ENCODE data around the gene MAP3K5. TPM values are rescaled to one million over a fixed set of nuclear protein-coding genes. Genes with fewer than 3 reads are reported as not detected.
"Not testable (repeated sequence)": the region's sequence is repeated elsewhere in the genome, so short reads cannot be mapped to it uniquely, and the experiment has no call there.

MAP3K5 gene
- polyA plus RNA-seq, 1 experiment, result 2.5 TPM

DNA sequence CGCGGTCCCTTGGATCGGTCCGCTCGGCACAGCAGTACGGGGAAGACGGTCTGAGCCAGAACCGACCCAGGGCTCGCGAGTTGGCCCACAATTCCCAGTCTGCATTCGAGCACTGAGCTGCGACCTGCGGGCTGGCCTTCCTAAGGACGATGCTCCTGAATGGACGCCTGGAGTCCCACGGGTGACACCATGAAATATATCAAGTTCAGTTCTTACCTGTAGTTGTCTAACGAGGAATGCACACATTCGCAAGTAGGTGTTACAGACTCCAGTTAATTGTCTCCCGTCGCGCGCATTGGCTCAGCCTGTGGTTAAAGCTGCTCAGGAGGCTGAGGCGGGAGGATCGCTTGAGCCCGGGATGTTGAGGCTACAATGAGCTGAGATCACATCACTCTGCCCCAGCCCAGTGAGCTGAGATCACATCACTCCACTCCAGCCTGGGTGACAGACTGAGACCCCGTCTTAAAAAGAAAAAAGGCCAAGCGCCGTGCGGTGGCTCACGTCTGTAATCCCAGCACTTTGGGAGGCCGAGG, 30.9 kb upstream of the MAP3K5 start:
- Histone ChIP-seq H3K27me3 (ENCODE audit: control insufficient read depth, insufficient read depth, low read length) (no peaks in the 10 kb centered on the region), H3K4me3 (ENCODE audit: low read depth, low read length) (peak overlapping the region; percentile 48), H3K36me3 (ENCODE audit: control insufficient read depth, insufficient read depth, low read length) (no peaks in the 10 kb centered on the region; the same call in 1 of the 2 replicates)
- ChIA-PET CTCF (interaction anchor here (0.6 to 2.2 kb wide), 6 partner anchors 12 to 214 kb away, joined by 3 to 6 read pairs (median 4); partner anchors contain the start of gene MAP3K5), POLR2A (no interaction called here)
- TF ChIP-seq CTCF (IDR thresholded peaks at IDR 0.05; ENCODE audit: insufficient read depth, low read depth, low read length), result no peak
- no peak for DNase-seq (ENCODE audit: low read depth)

GRCh38 chr6:136822376-136823127, 30.3 kb upstream of the MAP3K5 start, which contains the start of gene PEX7:
Gene PEX7 (plus strand): TSS chr6:136822592. CDS start chr6:136822666, 74 bp downstream.
- ChIA-PET POLR2A (no interaction called here), CTCF (interaction anchor here (0.7 to 2.2 kb wide), 7 partner anchors 11 to 205 kb away, joined by 3 to 6 read pairs (median 3); partner anchors contain the start of gene MAP3K5)
- DNase-seq (ENCODE audit: low read depth), result peak; percentile 48
- no peaks in the 10 kb centered on the region for H3K27me3 ChIP-seq (ENCODE audit: control insufficient read depth, insufficient read depth, low read length)
- H3K4me3 ChIP-seq (ENCODE audit: low read depth, low read length), result peak within 1 kb of the TSS; percentile 48
- H3K36me3 ChIP-seq (ENCODE audit: control insufficient read depth, insufficient read depth, low read length), result no peaks in the 10 kb centered on the region; the same call in 1 of the 2 replicates
- TF ChIP-seq CTCF (IDR thresholded peaks at IDR 0.05; ENCODE audit: insufficient read depth, low read depth, low read length), result peak; percentile 77

DNA sequence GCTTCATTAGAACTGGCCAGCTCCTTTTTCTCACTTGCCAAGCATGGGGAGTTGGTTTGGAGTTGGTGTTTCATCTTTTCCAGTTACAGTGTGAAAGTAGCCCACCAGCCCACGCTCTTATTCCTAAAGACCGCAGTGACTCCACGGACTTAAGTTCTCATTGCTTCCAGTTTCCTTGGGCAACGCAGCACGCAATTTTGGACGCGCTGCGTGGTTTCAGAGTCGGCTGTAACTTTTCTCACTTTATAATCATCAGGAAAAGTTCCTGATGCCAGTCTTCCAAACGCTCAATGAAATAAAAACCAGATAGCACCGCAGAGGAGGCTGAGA, 29.7 kb upstream of the MAP3K5 start:
- POLR2A ChIA-PET, result no interaction called here
- no peak for TF ChIP-seq CTCF (IDR thresholded peaks at IDR 0.05; ENCODE audit: insufficient read depth, low read depth, low read length)
- peak; percentile 4 for DNase-seq (ENCODE audit: low read depth)

GRCh38 chr6:136820561-136820960, 28.3 kb upstream of the MAP3K5 start:
- ChIA-PET POLR2A (no interaction called here), CTCF (no interaction called here)
- no peak overlapping the region for H3K4me3 ChIP-seq (ENCODE audit: low read depth, low read length)
- DNase-seq (ENCODE audit: low read depth), result no peak
- H3K27me3 ChIP-seq (ENCODE audit: control insufficient read depth, insufficient read depth, low read length), result no peaks in the 10 kb centered on the region; the same call in 1 of the 2 replicates
- no peak for TF ChIP-seq CTCF (IDR thresholded peaks at IDR 0.05; ENCODE audit: insufficient read depth, low read depth, low read length)
- no peaks in the 10 kb centered on the region; the same call in 1 of the 2 replicates for H3K36me3 ChIP-seq (ENCODE audit: control insufficient read depth, insufficient read depth, low read length)

More for the DNA sequence above, 29.7 kb upstream of the MAP3K5 start:
- CTCF ChIA-PET, result interaction anchor here (0.7 to 2.2 kb wide), 5 partner anchors 11 to 204 kb away, joined by 3 to 6 read pairs (median 3); no protein-coding TSS in a partner anchor
- Histone ChIP-seq H3K27me3 (ENCODE audit: control insufficient read depth, insufficient read depth, low read length) (no peaks in the 10 kb centered on the region), H3K36me3 (ENCODE audit: control insufficient read depth, insufficient read depth, low read length) (no peaks in the 10 kb centered on the region; the same call in 1 of the 2 replicates), H3K4me3 (ENCODE audit: low read depth, low read length) (peak overlapping the region; percentile 48)

DNA sequence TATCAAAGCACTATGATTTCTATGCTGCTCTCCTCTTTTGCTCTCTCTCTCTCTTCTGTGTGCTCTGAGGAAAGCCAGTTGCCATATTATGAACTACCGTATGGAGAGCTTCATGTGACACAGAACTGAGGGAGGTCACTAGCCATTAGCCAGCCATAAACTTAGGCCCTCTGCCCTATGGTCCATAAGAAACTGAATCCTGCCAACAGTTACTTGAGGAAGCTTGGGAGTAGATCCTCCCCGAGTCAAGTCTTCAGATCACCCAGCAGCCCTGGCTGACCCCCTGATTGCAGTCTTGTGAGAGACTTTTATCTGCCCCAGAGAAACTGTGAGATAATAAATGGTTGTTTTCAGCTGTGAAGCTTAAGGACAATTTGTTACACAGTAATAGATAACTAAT, 24.4 kb upstream of the MAP3K5 start:
- ChIA-PET POLR2A (no interaction called here), CTCF (no interaction called here)
- no peak for DNase-seq (ENCODE audit: low read depth)
- no peak for TF ChIP-seq CTCF (IDR thresholded peaks at IDR 0.05; ENCODE audit: insufficient read depth, low read depth, low read length)
- Histone ChIP-seq H3K4me3 (ENCODE audit: low read depth, low read length) (no peak overlapping the region), H3K36me3 (ENCODE audit: control insufficient read depth, insufficient read depth, low read length) (no peaks in the 10 kb centered on the region), H3K27me3 (ENCODE audit: control insufficient read depth, insufficient read depth, low read length) (no peaks in the 10 kb centered on the region; the same call in 1 of the 2 replicates)

DNA sequence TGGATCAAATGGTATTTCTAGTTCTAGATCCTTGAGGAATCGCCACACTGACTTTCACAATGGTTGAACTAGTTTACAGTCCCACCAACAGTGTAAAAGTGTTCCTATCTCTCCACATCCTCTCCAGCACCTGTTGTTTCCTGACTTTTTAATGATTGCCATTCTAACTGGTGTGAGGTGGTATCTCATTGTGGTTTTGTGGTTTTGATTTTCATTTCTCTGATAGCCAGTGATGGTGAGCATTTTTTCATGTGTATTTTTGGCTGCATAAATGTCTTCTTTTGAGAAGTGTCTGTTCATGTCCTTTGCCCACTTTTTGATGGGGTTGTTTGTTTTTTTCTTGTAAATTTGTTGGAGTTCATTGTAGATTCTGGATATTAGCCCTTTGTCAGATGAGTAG, 23.3 kb upstream of the MAP3K5 start:
- DNase-seq (ENCODE audit: low read depth); H3K27me3 ChIP-seq (ENCODE audit: control insufficient read depth, insufficient read depth, low read length); POLR2A ChIA-PET; CTCF ChIA-PET; H3K4me3 ChIP-seq (ENCODE audit: low read depth, low read length); H3K36me3 ChIP-seq (ENCODE audit: control insufficient read depth, insufficient read depth, low read length): not testable (repeated sequence)
